ENCODE data around the gene HELZ. TPM values are rescaled to one million over a fixed set of nuclear protein-coding genes. Genes with fewer than 3 reads are reported as not detected.

The HELZ gene
- total RNA-seq, 1 experiment from 2014 or later, result 31.3 TPM

- Histone ChIP-seq H3K79me2 (ENCODE audit: low read length) (no peaks in the 10 kb centered on the region), H4K20me1 (ENCODE audit: low read length) (no peaks in the 10 kb centered on the region), H3F3A (ENCODE audit: low read length, unreplicated experiment) (no peaks in the 10 kb centered on the region), H3K9me3 (ENCODE audit: low read length) (peaks cover 8% of the 10 kb centered on the region; the same call in 1 of the 2 replicates), H3K4me1 (ENCODE audit: insufficient read depth, low read length) (0 out of 2 replicates have a peak, but pooled peaks cover 7% of the 10 kb centered on the region), H3K4me2 (ENCODE audit: low read length) (no peak within 1 kb of the TSS), H3K4me3 (ENCODE audit: low read length) (no peak within 1 kb of the TSS), H3K36me3 (ENCODE audit: low read depth, low read length) (no peaks in the 10 kb centered on the region), H3K27me3 (ENCODE audit: low read length) (no peaks in the 10 kb centered on the region), H3K27ac (ENCODE audit: low read length) (no peak within 1 kb of the TSS), H2AFZ (ENCODE audit: low read length) (no peak within 1 kb of the TSS), H3K9ac (ENCODE audit: low read length) (no peak within 1 kb of the TSS), H3K9me2 (replicated peaks; ENCODE audit: low read length) (no peaks in the 10 kb centered on the region)
- no peak for TF ChIP-seq EZH2phosphoT487 (IDR thresholded peaks at IDR 0.05; ENCODE audit: borderline replicate concordance, low read length)
- no peak for TF ChIP-seq EZH2 (IDR thresholded peaks at IDR 0.05; ENCODE audit: low read length, unreplicated experiment)
- no peak for TF ChIP-seq CTCF (conservative IDR thresholded peaks at IDR 0.05; ENCODE audit: low read depth, low read length)
- BruUV-seq (replicated peaks), result no TSS peak
- POLR2A ChIA-PET (ENCODE audit: unreplicated experiment), result no interaction called here
- CTCF ChIA-PET, result no interaction called here
- intact Hi-C loops (cut with micrococcal nuclease), result no loop called here
- no peak for ATAC-seq
- DNase-seq, result no peak
These were observed 200.8 kb downstream of the HELZ start, which contains the start of gene CACNG1 for GRCh38 chr17:67044016-67044772. CACNG1 (plus strand) TSS chr17:67044554; CDS start chr17:67044661, 107 bp downstream.

- Histone ChIP-seq H3K9me2 (replicated peaks; ENCODE audit: low read length) (no peaks in the 10 kb centered on the region), H3K36me3 (ENCODE audit: low read depth, low read length) (no peaks in the 10 kb centered on the region), H3K9me3 (ENCODE audit: low read length) (no peaks in the 10 kb centered on the region), H3K27ac (ENCODE audit: low read length) (no peak overlapping the region), H3K9ac (ENCODE audit: low read length) (no peak overlapping the region), H3K4me3 (ENCODE audit: low read length) (no peak overlapping the region), H3F3A (ENCODE audit: low read length, unreplicated experiment) (no peaks in the 10 kb centered on the region), H2AFZ (ENCODE audit: low read length) (no peak overlapping the region), H3K4me2 (ENCODE audit: low read length) (no peak overlapping the region), H3K27me3 (ENCODE audit: low read length) (no peaks in the 10 kb centered on the region), H3K4me1 (ENCODE audit: insufficient read depth, low read length) (0 out of 2 replicates have a peak, but pooled peaks cover 7% of the 10 kb centered on the region), H4K20me1 (ENCODE audit: low read length) (no peaks in the 10 kb centered on the region), H3K79me2 (ENCODE audit: low read length) (no peaks in the 10 kb centered on the region)
- ChIA-PET CTCF (interaction anchor here (0.6 kb wide), 1 partner anchor 326 kb away, joined by 3 read pairs; no protein-coding TSS in a partner anchor), POLR2A (ENCODE audit: unreplicated experiment) (no interaction called here)
- DNase-seq (no peak), ATAC-seq (no peak)
- BruUV-seq (replicated peaks), result no TSS peak
- intact Hi-C loops (cut with micrococcal nuclease), result no loop called here
- no peak for TF ChIP-seq EZH2phosphoT487 (IDR thresholded peaks at IDR 0.05; ENCODE audit: borderline replicate concordance, low read length)
- no peak for TF ChIP-seq CTCF (conservative IDR thresholded peaks at IDR 0.05; ENCODE audit: low read depth, low read length)
- TF ChIP-seq EZH2 (IDR thresholded peaks at IDR 0.05; ENCODE audit: low read length, unreplicated experiment), result no peak
These were observed 201.7 kb downstream of the HELZ start for GRCh38 chr17:67043283-67043682.

All from PC-3 (cell line).